NB4 (cell line): Measurements from ENCODE around the gene CLDN6.

Experiments used
- CTCF ChIP-seq: IDR thresholded peaks from one replicate; pipeline ENCODE4 v1.5.1; 2012; ENCODE audit warnings: low read depth, low read length
- MYC ChIP-seq: IDR thresholded peaks from 2 replicates; pipeline ENCODE4 v1.6.1; 2011; ENCODE audit warnings: low read depth, low read length
- POLR2A ChIP-seq: IDR thresholded peaks from 2 replicates; pipeline ENCODE4 v1.6.1; 2011; ENCODE audit warnings: mild to moderate bottlenecking; ENCODE audit not compliant: insufficient read length; ENCODE audit errors: extremely low read depth

GRCh38 chr16:3066440-3066748, 48.4 kb upstream of the CLDN6 start:
- no peak for TF ChIP-seq POLR2A
- no peak for TF ChIP-seq MYC
- no peak for TF ChIP-seq CTCF
